IMR-90 (cell line): ENCODE results near the gene IGF2R. TPM values are rescaled to one million over a fixed set of nuclear protein-coding genes. Genes with fewer than 3 reads are reported as not detected.
A peak's percentile ranks its signal among the peaks of the same experiment; 100 is the strongest.

Experiments used
- ATAC-seq: fragments of 200-7000 bp; cut with Tn5 transposase; 2 replicates; pipeline ENCODE4 v1.9.1; 2020; ENCODE audit warnings: low read depth, mild to moderate bottlenecking, moderate library complexity
- BruUV-seq: library from RNA; stranded (reverse); fragments of 400-500 nt; replicated peaks from 2 replicates; lab custom pipeline; 2021; lab: Mats Ljungman, UMichigan
- CTCF ChIA-PET: fragments of 300-600 bp; formaldehyde crosslinking; extraction: SDS; loops from one replicate; lab custom pipeline; 2021; ENCODE audit warnings: antibody characterized with exemption; lab: Yijun Ruan, JAX
- POLR2A ChIA-PET: fragments of 300-600 bp; sonication (Branson Sonifier 250); formaldehyde crosslinking; loops from one replicate; lab custom pipeline; 2022; ENCODE audit warnings: antibody characterized with exemption; ENCODE audit not compliant: unreplicated experiment; lab: Charles Lee
- DNase-seq: peaks from one replicate; pipeline ENCODE4 v3.0.0; 2013
- H2AFZ ChIP-seq: replicated peaks from 2 replicates; pipeline ENCODE3; 2013; ENCODE audit warnings: low read length, mild to moderate bottlenecking; ENCODE audit not compliant: poor library complexity
- H2AK5ac ChIP-seq: 2 replicates; pipeline ENCODE4 v1.6.1; 2013; ENCODE audit warnings: low read depth, low read length, inconsistent platforms
- H2AK9ac ChIP-seq: replicated peaks from 2 replicates; pipeline ENCODE3; 2013; ENCODE audit warnings: mild to moderate bottlenecking, low read depth, low read length, moderate library complexity; ENCODE audit not compliant: poor library complexity
- H2BK120ac ChIP-seq: 2 replicates; pipeline ENCODE4 v1.6.1; 2013; ENCODE audit warnings: low read depth, low read length, inconsistent platforms
- H2BK15ac ChIP-seq: 3 replicates; pipeline ENCODE4 v1.6.1; 2013; ENCODE audit warnings: low read depth, low read length, inconsistent platforms
- H2BK20ac ChIP-seq: 2 replicates; pipeline ENCODE4 v1.6.1; 2013; ENCODE audit warnings: low read depth, mild to moderate bottlenecking, inconsistent platforms, low read length, moderate library complexity
- H2BK5ac ChIP-seq: 2 replicates; pipeline ENCODE4 v1.6.1; 2013; ENCODE audit warnings: mild to moderate bottlenecking, low read depth, low read length, inconsistent platforms; ENCODE audit not compliant: poor library complexity, severe bottlenecking
- H3K14ac ChIP-seq: replicated peaks from 2 replicates; pipeline ENCODE4 v1.6.1; 2013; ENCODE audit warnings: low read depth, low read length, inconsistent platforms
- H3K18ac ChIP-seq: 2 replicates; pipeline ENCODE4 v1.6.1; 2013; ENCODE audit warnings: low read depth, low read length, control low read depth
- H3K23ac ChIP-seq: 2 replicates; pipeline ENCODE4 v1.6.1; 2013; ENCODE audit warnings: low read depth, low read length, inconsistent platforms
- H3K27ac ChIP-seq: 2 replicates; pipeline ENCODE4 v1.5.1; 2013; ENCODE audit warnings: mild to moderate bottlenecking, control low read depth, low read length; ENCODE audit not compliant: insufficient read depth
- H3K27me3 ChIP-seq: 2 replicates; pipeline ENCODE4 v1.6.1; 2013; ENCODE audit warnings: low read length; ENCODE audit not compliant: control insufficient read depth, insufficient read depth
- H3K36me3 ChIP-seq: 2 replicates; pipeline ENCODE4 v1.6.1; 2013; ENCODE audit warnings: low read length, mixed read lengths; ENCODE audit not compliant: control insufficient read depth, insufficient read depth
- H3K4ac ChIP-seq: 2 replicates; pipeline ENCODE4 v1.6.1; 2013; ENCODE audit warnings: low read depth, low read length, inconsistent platforms
- H3K4me1 ChIP-seq: 2 replicates; pipeline ENCODE4 v1.6.1; 2013; ENCODE audit warnings: low read length, mixed read lengths; ENCODE audit not compliant: control insufficient read depth, insufficient read depth
- H3K4me2 ChIP-seq: 2 replicates; pipeline ENCODE4 v1.6.1; 2013; ENCODE audit warnings: low read depth, mild to moderate bottlenecking, control low read depth, low read length, moderate library complexity
- H3K4me3 ChIP-seq: 2 replicates; pipeline ENCODE4 v1.5.1; 2013; ENCODE audit warnings: low read depth, mild to moderate bottlenecking, control low read depth, low read length, moderate library complexity; ENCODE audit not compliant: insufficient read depth
- H3K56ac ChIP-seq: 2 replicates; pipeline ENCODE4 v1.6.1; 2013; ENCODE audit warnings: low read length, inconsistent platforms; ENCODE audit not compliant: insufficient read depth; ENCODE audit errors: extremely low read depth
- H3K79me1 ChIP-seq, 2 experiments: 2 replicates each; pipeline ENCODE4 v1.6.1; 2013; ENCODE audit warnings: low read length in 2 of 2, inconsistent platforms in 1 of 2, low read depth in 1 of 2
- H3K9ac ChIP-seq: 2 replicates; pipeline ENCODE4 v1.6.1; 2013; ENCODE audit warnings: low read depth, low read length, control low read depth
- H3K9me1 ChIP-seq: 2 replicates; pipeline ENCODE4 v1.6.1; 2013; ENCODE audit warnings: low read length, inconsistent platforms; ENCODE audit not compliant: insufficient read depth
- H3K9me3 ChIP-seq: 2 replicates; pipeline ENCODE4 v1.6.1; 2013; ENCODE audit warnings: low read length; ENCODE audit not compliant: control insufficient read depth, insufficient read depth
- H4K20me1 ChIP-seq: 2 replicates; pipeline ENCODE4 v1.6.1; 2013; ENCODE audit warnings: low read length, inconsistent platforms; ENCODE audit not compliant: insufficient read depth
- H4K5ac ChIP-seq: 2 replicates; pipeline ENCODE4 v1.6.1; 2013; ENCODE audit warnings: mild to moderate bottlenecking, low read depth, low read length, control low read depth
- H4K8ac ChIP-seq, 2 experiments: 2 replicates each; pipeline ENCODE4 v1.6.1; 2013; ENCODE audit warnings: low read depth in 2 of 2, low read length in 2 of 2, control low read depth in 1 of 2, inconsistent platforms in 1 of 2
- H4K91ac ChIP-seq: 2 replicates; pipeline ENCODE4 v1.6.1; 2013; ENCODE audit warnings: low read depth, low read length, inconsistent platforms; ENCODE audit not compliant: insufficient read depth
- BHLHE40 ChIP-seq: fragments of 150-350 bp; IDR thresholded peaks from 2 replicates; pipeline ENCODE4 v1.6.1; 2016; ENCODE audit warnings: mild to moderate bottlenecking, low read depth, low read length
- CEBPB ChIP-seq: IDR thresholded peaks from 2 replicates; pipeline ENCODE4 v1.6.1; 2012; ENCODE audit warnings: low read depth, low read length, improper control_type of control experiment
- CHD1 ChIP-seq: IDR thresholded peaks from 2 replicates; pipeline ENCODE4 v1.6.1; 2012; ENCODE audit warnings: low read depth, low read length, improper control_type of control experiment
- FOS ChIP-seq: fragments of 150-350 bp; IDR thresholded peaks from 2 replicates; pipeline ENCODE4 v1.6.1; 2016; ENCODE audit warnings: low read depth, low read length
- MAFK ChIP-seq: IDR thresholded peaks from 2 replicates; pipeline ENCODE4 v1.6.1; 2012; ENCODE audit warnings: low read depth, low read length, improper control_type of control experiment
- MAZ ChIP-seq: IDR thresholded peaks from 2 replicates; pipeline ENCODE4 v1.6.1; 2012; ENCODE audit warnings: low read depth, mild to moderate bottlenecking, low read length, improper control_type of control experiment, moderate library complexity, borderline replicate concordance
- MXI1 ChIP-seq: IDR thresholded peaks from 2 replicates; pipeline ENCODE4 v1.6.1; 2012; ENCODE audit warnings: low read depth, mild to moderate bottlenecking, low read length, moderate library complexity, borderline replicate concordance
- NFE2L2 ChIP-seq: fragments of 150-350 bp; IDR thresholded peaks from 2 replicates; pipeline ENCODE4 v1.6.1; 2016; ENCODE audit warnings: low read depth, mild to moderate bottlenecking, low read length
- POLR2A ChIP-seq: IDR thresholded peaks from 2 replicates; pipeline ENCODE4 v1.6.1; 2012; ENCODE audit warnings: mild to moderate bottlenecking, low read depth, low read length
- RAD21 ChIP-seq: IDR thresholded peaks from 2 replicates; pipeline ENCODE4 v1.6.1; 2012; ENCODE audit warnings: low read length, improper control_type of control experiment
- RCOR1 ChIP-seq: IDR thresholded peaks from 2 replicates; pipeline ENCODE4 v1.6.1; 2012; ENCODE audit warnings: mild to moderate bottlenecking, low read length, improper control_type of control experiment; ENCODE audit not compliant: insufficient replicate concordance
- RFX5 ChIP-seq: IDR thresholded peaks from 2 replicates; pipeline ENCODE4 v1.8.0; 2012; ENCODE audit warnings: low read depth, mild to moderate bottlenecking, low read length, moderate library complexity
- SMC3 ChIP-seq: fragments of 150-350 bp; IDR thresholded peaks from 2 replicates; pipeline ENCODE4 v1.6.1; 2016; ENCODE audit warnings: low read depth, mild to moderate bottlenecking, antibody characterized with exemption, low read length, moderate library complexity
- WGBS, 2 experiments: methylation state at CpG; one replicate each; pipeline versions ENCODE4 v1.1.5 to v1.1.7; 2013; ENCODE audit warnings: missing lambda C conversion rate in 2 of 2; ENCODE audit not compliant: insufficient read length in 1 of 2; ENCODE audit errors: extremely low coverage in 2 of 2; 5-methylcytosine and 5-hydroxymethylcytosine counted together
- dilution Hi-C: fragments of 300-500 bp; cut with HindIII; formaldehyde crosslinking; loops from one replicate; pipeline ENCODE4 v1.14.3; 2018; ENCODE audit warnings: low sequenced_read_pairs; ENCODE audit not compliant: unreplicated experiment
- in situ Hi-C: fragments of 300-500 bp; cut with MboI; formaldehyde crosslinking; loops from 3 replicates; pipeline ENCODE4 v1.14.3; 2019; ENCODE audit warnings: low sequenced_read_pairs, inconsistent platforms, mixed read lengths
- intact Hi-C: fragments of 100-400 bp; cut with micrococcal nuclease; formaldehyde crosslinking; loops from 2 replicates; pipeline ENCODE4 v1.10.0; 2022
- polyA plus RNA-seq, 3 experiments: library from polyadenylated mRNA; depleted of rRNA; stranded (reverse); fragments of >200 nt; gene quantifications; 2 replicates each; pipeline ENCODE4 v1.2.3, GENCODE V29; 2012; ENCODE audit warnings: low replicate concordance in 1 of 3
- total RNA-seq: library from RNA; depleted of rRNA; stranded (reverse); fragments of >200 nt; gene quantifications from 2 replicates; pipeline ENCODE4 v1.2.3, GENCODE V29; 2012
- TF ChIP-seq, protein P1 (sequence below): fragments of 150-350 bp; IDR thresholded peaks from 2 replicates; pipeline ENCODE4 v1.6.1; 2017; ENCODE audit warnings: mild to moderate bottlenecking, antibody characterized with exemption, low read length, low read depth
- TF ChIP-seq, protein P2 (sequence below): conservative IDR thresholded peaks from 2 replicates; pipeline ENCODE4 v1.5.1; 2012; ENCODE audit warnings: mild to moderate bottlenecking, low read depth, low read length, improper control_type of control experiment

IGF2R gene
- total and polyA plus RNA-seq, 2 of the 4 experiments (the other 2 are of a cell fraction), result 33.2 to 41.4 TPM

DNA sequence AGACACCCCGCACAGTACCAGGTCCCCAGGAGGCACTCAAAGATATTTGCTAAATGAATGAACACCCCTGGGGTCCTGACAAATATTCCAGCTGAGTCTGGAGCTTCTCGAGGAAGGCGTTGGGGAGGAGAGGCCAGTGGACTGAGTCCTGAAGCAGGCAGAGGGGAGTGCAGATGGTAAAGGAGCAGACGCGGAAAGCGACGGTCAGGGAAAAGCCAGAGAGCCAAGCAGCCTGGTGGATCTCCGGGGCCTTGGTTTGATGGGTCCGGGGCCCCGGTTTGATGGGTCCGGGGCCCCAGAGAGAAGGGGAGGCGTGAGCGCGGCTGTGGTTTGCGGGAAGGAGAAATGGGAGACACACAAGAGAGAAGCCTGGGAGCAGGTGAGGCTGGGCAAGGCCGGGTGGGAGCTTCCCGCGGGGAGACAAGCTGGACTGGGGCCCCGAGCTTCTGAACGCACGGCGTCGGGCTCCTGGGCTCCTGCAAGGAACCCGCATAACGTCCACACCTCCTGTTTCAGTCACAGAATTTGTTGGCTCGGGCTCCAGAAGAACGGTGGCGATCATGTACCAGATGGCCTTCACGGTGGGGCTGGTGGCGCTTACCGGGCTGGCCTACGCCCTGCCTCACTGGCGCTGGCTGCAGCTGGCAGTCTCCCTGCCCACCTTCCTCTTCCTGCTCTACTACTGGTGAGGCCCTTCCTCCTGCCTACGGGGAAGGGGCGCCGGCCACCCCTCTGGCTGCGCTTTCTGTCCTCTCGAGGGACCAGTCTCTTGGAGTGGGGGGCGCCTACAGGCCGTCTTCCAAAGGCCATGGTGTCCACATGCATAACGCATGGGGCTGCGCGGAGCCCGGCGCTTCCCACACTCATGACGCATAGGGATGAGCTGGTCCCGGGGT is 164.8 kb downstream of the IGF2R start:
- no peaks in the 10 kb centered on the region for H4K20me1 ChIP-seq
- no peaks in the 10 kb centered on the region for H3K79me1 ChIP-seq
- H4K5ac ChIP-seq, result 0 out of 2 replicates have a peak overlapping the region, but pooled peaks have one; percentile 37
- ChIA-PET CTCF (interaction anchor here (0.5 kb wide), 1 partner anchor 71 kb away, joined by 3 read pairs; no protein-coding TSS in a partner anchor), POLR2A (no interaction called here)
- H3K23ac ChIP-seq, result no peak overlapping the region
- BruUV-seq, result no TSS peak
- H3K9me1 ChIP-seq, result peaks cover 5% of the 10 kb centered on the region; the same call in 1 of the 2 replicates
- H3K9ac ChIP-seq, result no peak overlapping the region
- no peak overlapping the region for H3K18ac ChIP-seq
- H3K4me3 ChIP-seq, result no peak overlapping the region
- no peak overlapping the region for H4K8ac ChIP-seq
- H3K27ac ChIP-seq, result no peak overlapping the region
- H2BK15ac ChIP-seq, result no peak overlapping the region
- dilution Hi-C loops (no loop called here), intact Hi-C loops (no loop called here), in situ Hi-C loops (no loop called here)
- H3K14ac ChIP-seq, result 0 out of 2 replicates have a peak overlapping the region, but pooled peaks have one; percentile 12
- H2BK120ac ChIP-seq, result no peak overlapping the region
- H4K91ac ChIP-seq, result no peak overlapping the region; the same call in 1 of the 2 replicates
- H3K56ac ChIP-seq, result no peak overlapping the region
- ATAC-seq, result no peak
- no peak for DNase-seq
- no peak overlapping the region for H3K4me2 ChIP-seq
- H2AK9ac ChIP-seq, result no peak overlapping the region
- H2AFZ ChIP-seq, result no peak overlapping the region
- H2AK5ac ChIP-seq, result no peak overlapping the region
- H3K4ac ChIP-seq, result no peak overlapping the region
- no peak overlapping the region for H2BK5ac ChIP-seq
- no peaks in the 10 kb centered on the region for H3K36me3 ChIP-seq
- 89% methylated on average over 18 of the region's 47 CpGs; no CpG with 5 or more reads in 1 of the 2 experiments for WGBS, 2 experiments
- no peaks in the 10 kb centered on the region for H3K9me3 ChIP-seq
- no peaks in the 10 kb centered on the region for H3K27me3 ChIP-seq
- no peak overlapping the region for H2BK20ac ChIP-seq
- peaks cover 8% of the 10 kb centered on the region for H3K4me1 ChIP-seq
- TF ChIP-seq SMC3 (no peak), RAD21 (no peak), FOS (no peak), MAZ (no peak), BHLHE40 (no peak), RFX5 (no peak), NFE2L2 (no peak), MAFK (no peak), MXI1 (no peak), CHD1 (no peak), RCOR1 (no peak), CEBPB (no peak), POLR2A (no peak)
- TF ChIP-seq, protein P1, sequence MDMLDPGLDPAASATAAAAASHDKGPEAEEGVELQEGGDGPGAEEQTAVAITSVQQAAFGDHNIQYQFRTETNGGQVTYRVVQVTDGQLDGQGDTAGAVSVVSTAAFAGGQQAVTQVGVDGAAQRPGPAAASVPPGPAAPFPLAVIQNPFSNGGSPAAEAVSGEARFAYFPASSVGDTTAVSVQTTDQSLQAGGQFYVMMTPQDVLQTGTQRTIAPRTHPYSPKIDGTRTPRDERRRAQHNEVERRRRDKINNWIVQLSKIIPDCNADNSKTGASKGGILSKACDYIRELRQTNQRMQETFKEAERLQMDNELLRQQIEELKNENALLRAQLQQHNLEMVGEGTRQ, result no peak
- TF ChIP-seq, protein P2, sequence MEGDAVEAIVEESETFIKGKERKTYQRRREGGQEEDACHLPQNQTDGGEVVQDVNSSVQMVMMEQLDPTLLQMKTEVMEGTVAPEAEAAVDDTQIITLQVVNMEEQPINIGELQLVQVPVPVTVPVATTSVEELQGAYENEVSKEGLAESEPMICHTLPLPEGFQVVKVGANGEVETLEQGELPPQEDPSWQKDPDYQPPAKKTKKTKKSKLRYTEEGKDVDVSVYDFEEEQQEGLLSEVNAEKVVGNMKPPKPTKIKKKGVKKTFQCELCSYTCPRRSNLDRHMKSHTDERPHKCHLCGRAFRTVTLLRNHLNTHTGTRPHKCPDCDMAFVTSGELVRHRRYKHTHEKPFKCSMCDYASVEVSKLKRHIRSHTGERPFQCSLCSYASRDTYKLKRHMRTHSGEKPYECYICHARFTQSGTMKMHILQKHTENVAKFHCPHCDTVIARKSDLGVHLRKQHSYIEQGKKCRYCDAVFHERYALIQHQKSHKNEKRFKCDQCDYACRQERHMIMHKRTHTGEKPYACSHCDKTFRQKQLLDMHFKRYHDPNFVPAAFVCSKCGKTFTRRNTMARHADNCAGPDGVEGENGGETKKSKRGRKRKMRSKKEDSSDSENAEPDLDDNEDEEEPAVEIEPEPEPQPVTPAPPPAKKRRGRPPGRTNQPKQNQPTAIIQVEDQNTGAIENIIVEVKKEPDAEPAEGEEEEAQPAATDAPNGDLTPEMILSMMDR, result no peak
